Choroid plexus epithelial cell (primary cell): ENCODE data around the gene SMARCD3.

ENCODE experiments used
- DNase-seq: peaks from one replicate; pipeline ENCODE4 v3.0.0-alpha.2; 2010; ENCODE audit warnings: low read depth
- H3K4me3 ChIP-seq: 2 replicates; pipeline ENCODE4 v1.5.1; 2011; ENCODE audit warnings: low read depth, mild to moderate bottlenecking, control low read depth, low read length, moderate library complexity
- TF ChIP-seq, protein P1 (sequence below): conservative IDR thresholded peaks from 2 replicates; pipeline ENCODE4 v1.5.1; 2011; ENCODE audit warnings: low read depth, mild to moderate bottlenecking, control low read depth, inconsistent platforms, low read length, moderate library complexity

The SMARCD3 gene

DNA sequence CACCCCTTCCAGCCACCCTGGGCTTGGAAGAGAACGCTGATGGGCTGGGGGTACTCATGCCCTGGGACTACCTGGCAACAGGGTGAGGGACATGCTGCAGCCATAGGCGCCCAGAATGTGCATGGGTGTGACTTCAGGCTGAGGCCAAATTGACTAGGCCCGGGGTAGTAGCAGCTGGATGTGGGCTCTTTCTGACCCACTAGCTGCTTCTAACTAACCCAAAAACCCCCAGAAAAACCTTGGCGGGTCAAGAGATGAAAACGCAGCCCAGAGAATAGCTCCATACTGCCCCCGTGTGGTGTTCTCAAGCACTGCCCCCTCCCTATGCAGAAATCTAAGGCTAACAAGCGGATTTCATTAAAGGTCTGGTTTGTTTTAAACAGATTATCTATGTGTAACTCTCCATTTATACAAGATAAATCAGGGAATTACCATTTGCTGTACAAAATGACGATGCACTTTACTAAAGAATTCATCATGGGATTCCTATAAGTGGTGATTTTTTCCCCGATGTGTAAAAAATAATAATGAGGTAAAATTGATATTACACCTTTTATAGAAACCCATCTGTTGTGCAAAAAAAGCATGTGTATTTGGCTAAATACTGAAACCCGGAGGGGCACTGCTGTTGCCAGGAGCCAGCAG lies 4.2 kb downstream of the SMARCD3 start:
- TF ChIP-seq, protein P1, sequence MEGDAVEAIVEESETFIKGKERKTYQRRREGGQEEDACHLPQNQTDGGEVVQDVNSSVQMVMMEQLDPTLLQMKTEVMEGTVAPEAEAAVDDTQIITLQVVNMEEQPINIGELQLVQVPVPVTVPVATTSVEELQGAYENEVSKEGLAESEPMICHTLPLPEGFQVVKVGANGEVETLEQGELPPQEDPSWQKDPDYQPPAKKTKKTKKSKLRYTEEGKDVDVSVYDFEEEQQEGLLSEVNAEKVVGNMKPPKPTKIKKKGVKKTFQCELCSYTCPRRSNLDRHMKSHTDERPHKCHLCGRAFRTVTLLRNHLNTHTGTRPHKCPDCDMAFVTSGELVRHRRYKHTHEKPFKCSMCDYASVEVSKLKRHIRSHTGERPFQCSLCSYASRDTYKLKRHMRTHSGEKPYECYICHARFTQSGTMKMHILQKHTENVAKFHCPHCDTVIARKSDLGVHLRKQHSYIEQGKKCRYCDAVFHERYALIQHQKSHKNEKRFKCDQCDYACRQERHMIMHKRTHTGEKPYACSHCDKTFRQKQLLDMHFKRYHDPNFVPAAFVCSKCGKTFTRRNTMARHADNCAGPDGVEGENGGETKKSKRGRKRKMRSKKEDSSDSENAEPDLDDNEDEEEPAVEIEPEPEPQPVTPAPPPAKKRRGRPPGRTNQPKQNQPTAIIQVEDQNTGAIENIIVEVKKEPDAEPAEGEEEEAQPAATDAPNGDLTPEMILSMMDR: peak; percentile 90
- DNase-seq: peak; percentile 64
- no peak overlapping the region for H3K4me3 ChIP-seq

DNA sequence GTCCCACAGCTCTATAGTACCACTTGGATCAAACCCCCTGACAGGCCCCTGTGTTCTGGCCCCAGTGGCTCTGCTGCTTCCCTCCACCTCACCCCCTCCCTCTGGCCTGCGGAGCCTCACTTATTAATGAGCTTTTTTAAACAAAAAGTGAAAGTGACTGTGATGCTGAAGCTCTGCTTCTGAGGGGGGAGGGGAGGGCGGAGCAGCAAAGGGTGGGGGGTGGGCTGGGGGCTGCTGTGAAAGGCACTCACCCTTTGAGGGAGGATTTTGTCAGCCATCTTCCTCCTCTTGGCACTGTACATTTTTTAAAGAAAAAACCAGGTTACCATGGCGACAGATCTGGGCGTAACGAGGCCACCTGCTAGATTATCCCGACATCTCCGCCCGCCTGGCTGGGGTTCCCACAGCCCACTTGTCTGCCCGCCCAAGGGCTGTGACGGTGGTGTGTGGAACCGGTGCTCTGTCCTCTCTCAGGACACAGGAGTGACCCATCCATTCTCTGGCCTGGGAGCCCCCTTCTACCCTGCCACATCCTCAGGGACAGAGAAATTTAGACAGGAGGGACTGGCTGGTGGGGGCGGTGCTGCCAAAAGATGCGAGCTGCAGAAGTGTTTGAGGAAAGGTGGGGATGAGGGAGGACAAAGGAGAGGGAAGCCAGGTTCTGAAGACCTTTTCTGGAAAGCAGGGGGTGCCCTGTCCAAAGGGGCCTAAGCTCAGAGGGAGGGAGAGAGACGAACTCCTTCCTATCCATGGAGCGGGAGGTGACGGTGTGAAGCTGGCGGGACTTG lies 4.9 kb downstream of the SMARCD3 start:
- TF ChIP-seq, protein P1: no peak
- no peak overlapping the region for H3K4me3 ChIP-seq
- DNase-seq: no peak

DNA sequence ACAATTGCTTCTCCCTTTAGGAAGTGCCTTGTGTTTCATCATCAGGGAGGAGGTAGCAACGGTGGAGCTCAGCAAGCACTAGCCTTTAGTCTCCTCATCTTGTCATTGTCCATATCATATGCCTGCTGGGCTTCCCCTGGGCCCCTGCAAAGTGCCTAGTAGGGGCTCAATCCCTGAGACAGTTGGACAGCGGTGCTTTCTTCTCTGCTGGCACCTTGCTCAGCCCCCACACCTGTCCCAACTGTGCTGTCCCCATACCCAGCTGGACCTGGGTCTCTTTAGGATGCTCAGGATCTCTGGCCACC lies 5.5 kb downstream of the SMARCD3 start:
- DNase-seq: no peak
- H3K4me3 ChIP-seq: no peak overlapping the region
- TF ChIP-seq, protein P1: no peak

DNA sequence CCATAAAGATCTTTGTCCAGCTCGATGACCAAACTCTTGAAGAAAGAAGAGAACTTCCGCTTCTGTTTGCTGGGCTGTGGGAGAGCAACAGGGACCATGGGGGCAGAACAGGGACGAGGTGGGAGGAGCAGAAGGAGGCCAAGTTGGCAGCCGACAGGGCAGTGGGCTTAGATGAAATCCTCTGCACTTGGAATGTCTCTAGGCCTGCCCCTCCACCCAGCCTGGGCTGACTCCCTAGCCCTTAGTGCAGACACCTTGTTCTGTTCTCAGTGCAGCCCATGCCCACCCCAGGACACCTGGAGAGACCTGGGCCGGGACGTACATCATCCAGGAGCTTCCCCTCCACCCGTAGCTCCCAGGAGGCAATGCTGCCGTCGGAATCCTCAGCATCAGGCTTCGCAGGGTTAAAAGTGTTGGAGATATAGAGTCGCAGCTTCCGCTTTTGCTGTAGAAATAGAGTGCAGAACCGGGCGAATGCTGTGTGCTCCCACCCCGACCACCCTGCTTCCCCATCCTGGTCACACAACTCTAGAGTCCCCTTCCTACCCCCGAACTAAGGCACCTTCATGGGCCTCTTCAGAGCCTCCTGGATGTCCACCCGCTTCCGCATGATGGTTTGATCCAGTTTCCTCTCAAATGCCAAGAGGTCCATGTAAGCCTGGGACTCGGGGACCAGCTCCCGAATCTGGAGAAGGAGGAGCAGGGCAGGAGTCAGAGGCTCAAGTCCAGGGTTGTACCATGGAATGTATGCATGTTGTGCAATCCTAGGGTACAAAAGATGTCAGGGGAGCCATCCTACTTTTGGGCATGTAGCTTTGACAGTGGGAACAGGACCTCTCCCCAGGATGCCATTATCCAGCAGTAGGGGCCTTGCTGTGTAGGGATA lies 6.1 kb downstream of the SMARCD3 start:
- TF ChIP-seq, protein P1: no peak
- H3K4me3 ChIP-seq: no peak overlapping the region
- no peak for DNase-seq

DNA sequence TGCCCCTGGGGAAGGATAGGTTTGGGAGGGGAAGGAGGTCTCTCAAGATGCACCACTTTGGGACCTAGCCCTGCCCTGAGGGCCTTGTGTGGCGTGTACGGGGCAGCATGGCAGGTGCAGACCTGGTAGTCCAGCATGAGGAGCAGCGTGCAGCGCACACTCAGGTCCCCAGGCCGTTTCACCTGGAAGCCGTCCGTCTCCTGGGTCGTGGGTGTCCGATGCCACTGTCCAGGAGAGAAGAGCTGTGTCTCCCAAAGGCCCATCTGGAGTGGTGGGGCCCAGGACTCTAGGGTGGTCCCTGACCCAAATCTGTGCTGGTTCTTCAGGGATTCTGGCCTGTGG lies 6.8 kb downstream of the SMARCD3 start:
- no peak for DNase-seq
- TF ChIP-seq, protein P1: no peak
- H3K4me3 ChIP-seq: no peak overlapping the region

DNA sequence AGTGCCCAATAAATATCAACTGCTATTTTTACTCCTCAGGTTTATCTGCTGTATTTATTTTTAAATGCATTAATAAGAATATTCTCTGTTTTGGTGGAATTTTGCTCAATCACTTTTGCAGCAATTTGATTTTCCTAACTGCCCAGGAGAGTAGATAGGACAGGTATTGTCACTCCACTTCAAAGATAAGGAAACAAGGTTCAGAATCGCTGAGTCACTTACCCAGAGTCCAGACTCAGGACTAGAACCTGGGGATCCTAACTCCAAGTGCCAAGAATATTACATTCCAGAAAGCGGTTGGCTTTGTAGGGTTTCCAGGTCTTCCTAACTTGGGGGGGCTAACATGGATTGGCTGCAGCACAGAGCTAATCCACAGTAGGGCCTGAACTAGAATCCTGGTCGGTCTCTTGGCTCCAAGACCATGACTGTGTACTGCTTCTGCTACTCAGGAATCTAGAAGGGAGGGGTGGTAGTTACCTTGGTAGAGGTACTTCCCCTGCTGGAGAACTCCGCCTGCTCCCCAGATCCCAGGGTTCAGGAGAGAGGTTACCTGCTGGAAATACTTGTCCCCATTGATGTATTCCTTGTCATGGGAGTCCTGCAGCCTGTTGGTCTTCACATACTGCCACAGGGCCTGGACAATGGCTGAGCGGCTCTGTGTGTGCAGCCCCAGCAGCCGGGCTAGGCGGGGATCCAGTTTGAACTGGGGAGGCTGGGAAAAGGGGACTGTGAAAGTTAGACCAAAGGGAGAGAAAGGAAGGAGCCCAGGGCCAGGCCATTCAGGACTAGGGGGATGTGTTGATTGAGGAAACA lies 7.3 kb downstream of the SMARCD3 start:
- H3K4me3 ChIP-seq: no peak overlapping the region
- TF ChIP-seq, protein P1: no peak

More for the DNA sequence above, 7.3 kb downstream of the SMARCD3 start:
- no peak for DNase-seq
